MM.1S (cell line): ENCODE data around the gene BCO2.

Experiments
- CTCF ChIP-seq: fragments of 300-600 bp; sonication (generic); IDR thresholded peaks from 2 replicates; pipeline ENCODE4 v1.5.1; 2016; ENCODE audit warnings: antibody characterized with exemption, low read length, mixed read lengths
- EZH2 ChIP-seq: fragments of 300-600 bp; sonication (generic); optimal IDR thresholded peaks from 2 replicates; pipeline ENCODE3; 2017; ENCODE audit warnings: low read depth, mild to moderate bottlenecking, antibody characterized with exemption, low read length, mixed read lengths
- EZH2phosphoT487 ChIP-seq: fragments of 300-600 bp; sonication (generic); IDR thresholded peaks from 2 replicates; pipeline ENCODE4 v1.6.1; 2018; ENCODE audit warnings: antibody characterized with exemption, low read length

DNA sequence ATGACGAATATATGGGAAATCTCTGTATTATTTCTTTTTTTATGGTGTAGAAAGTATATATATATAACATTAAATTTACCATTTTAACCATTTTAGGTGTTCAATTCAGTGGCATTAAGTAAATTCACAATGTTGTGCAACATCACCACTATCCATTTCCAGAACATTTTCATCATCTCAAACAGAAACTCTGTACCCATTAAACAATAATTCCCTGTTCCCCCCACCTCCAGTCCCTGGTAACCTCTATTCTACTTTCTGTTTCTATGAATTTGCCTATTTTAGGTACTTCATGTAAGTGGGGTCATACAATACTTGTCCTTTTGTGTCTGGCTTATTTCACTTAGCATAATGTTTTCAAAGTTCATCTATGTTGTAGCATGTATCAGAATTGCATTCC lies 35.6 kb downstream of the BCO2 start:
- no peak for TF ChIP-seq CTCF
- TF ChIP-seq EZH2 = no peak
- TF ChIP-seq EZH2phosphoT487 = no peak
